Neutrophil (primary cell): Measurements from ENCODE around the gene ATRN.
A peak's percentile ranks its signal among the peaks of the same experiment; 100 is the strongest.

Experiments used
- H3K27ac ChIP-seq: fragments of 200-600 bp; sonication (generic); 2 replicates; pipeline ENCODE4 v1.5.1; 2016; ENCODE audit warnings: mild to moderate bottlenecking, moderate library complexity
- H3K27me3 ChIP-seq: fragments of 200-600 bp; sonication (generic); 2 replicates; pipeline ENCODE4 v1.6.0; 2016; ENCODE audit warnings: mild to moderate bottlenecking
- H3K36me3 ChIP-seq: fragments of 200-600 bp; sonication (generic); 2 replicates; pipeline ENCODE4 v1.5.1; 2017
- H3K4me1 ChIP-seq, 2 experiments: fragments of 200-600 bp in 1 of 2; sonication (generic) in 1 of 2; 1 replicate in 1 of 2; 2 replicates in 1 of 2; pipeline versions ENCODE4 v1.5.1 to v1.6.1; 2013 to 2016; ENCODE audit warnings: low read depth in 1 of 2, low read length in 1 of 2, mild to moderate bottlenecking in 1 of 2, moderate library complexity in 1 of 2; ENCODE audit not compliant: control insufficient read depth in 1 of 2, insufficient read depth in 1 of 2
- H3K4me3 ChIP-seq, 2 experiments: fragments of 200-600 bp in 1 of 2; sonication (generic) in 1 of 2; 1 replicate in 1 of 2; 2 replicates in 1 of 2; pipeline ENCODE4 v1.5.1; 2013 to 2016; ENCODE audit warnings: low read depth in 1 of 2, low read length in 1 of 2, mild to moderate bottlenecking in 1 of 2, moderate library complexity in 1 of 2
- H3K9me3 ChIP-seq: fragments of 200-600 bp; sonication (generic); 2 replicates; pipeline ENCODE4 v1.5.1; 2016
- TF ChIP-seq, protein P1 (sequence below): fragments of 200-600 bp; sonication (generic); IDR thresholded peaks from 2 replicates; pipeline ENCODE4 v1.5.1; 2016; ENCODE audit warnings: antibody characterized with exemption

Gene ATRN

DNA sequence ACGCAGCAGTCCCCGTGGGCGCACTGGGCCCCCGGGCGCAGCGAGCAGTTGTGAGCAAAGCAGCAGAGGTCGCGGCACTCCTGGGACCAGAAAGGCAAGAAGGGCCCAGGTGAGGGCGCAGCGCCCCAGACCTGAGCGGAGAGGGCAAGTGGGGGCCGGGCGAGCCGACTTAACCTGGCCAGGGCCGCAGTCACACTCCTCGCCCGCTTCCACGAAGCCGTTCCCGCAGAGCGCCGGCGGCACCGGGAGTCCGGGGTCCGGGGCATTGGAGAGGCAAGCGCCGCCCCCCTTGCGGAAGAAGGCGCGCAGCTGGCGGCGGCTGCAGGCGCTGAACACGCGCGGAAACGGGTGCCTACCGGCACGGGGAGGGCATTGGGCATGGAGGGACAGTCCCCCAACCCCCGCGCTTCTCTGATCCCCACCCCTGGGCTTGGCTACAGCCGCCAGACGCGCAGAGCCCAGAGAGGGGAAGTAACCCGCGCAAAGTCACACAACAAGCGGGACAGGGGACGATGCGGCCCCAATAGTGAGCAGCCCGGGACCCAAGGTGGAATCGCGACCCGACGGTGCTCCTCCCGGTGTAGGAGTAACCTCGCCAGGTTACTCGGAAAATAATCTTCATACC, 201.8 kb downstream of the ATRN start:
- H3K9me3 ChIP-seq, result no peaks in the 10 kb centered on the region
- TF ChIP-seq, protein P1, sequence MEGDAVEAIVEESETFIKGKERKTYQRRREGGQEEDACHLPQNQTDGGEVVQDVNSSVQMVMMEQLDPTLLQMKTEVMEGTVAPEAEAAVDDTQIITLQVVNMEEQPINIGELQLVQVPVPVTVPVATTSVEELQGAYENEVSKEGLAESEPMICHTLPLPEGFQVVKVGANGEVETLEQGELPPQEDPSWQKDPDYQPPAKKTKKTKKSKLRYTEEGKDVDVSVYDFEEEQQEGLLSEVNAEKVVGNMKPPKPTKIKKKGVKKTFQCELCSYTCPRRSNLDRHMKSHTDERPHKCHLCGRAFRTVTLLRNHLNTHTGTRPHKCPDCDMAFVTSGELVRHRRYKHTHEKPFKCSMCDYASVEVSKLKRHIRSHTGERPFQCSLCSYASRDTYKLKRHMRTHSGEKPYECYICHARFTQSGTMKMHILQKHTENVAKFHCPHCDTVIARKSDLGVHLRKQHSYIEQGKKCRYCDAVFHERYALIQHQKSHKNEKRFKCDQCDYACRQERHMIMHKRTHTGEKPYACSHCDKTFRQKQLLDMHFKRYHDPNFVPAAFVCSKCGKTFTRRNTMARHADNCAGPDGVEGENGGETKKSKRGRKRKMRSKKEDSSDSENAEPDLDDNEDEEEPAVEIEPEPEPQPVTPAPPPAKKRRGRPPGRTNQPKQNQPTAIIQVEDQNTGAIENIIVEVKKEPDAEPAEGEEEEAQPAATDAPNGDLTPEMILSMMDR, result no peak
- peaks cover 89% of the 10 kb centered on the region for H3K27me3 ChIP-seq
- no peaks in the 10 kb centered on the region for H3K36me3 ChIP-seq
- peak overlapping the region in 1 of 2 experiments; percentile 14 for H3K4me3 ChIP-seq
- H3K27ac ChIP-seq, result no peak overlapping the region
- H3K4me1 ChIP-seq, result peaks cover 5 to 11% of the 10 kb centered on the region in 2 experiments

DNA sequence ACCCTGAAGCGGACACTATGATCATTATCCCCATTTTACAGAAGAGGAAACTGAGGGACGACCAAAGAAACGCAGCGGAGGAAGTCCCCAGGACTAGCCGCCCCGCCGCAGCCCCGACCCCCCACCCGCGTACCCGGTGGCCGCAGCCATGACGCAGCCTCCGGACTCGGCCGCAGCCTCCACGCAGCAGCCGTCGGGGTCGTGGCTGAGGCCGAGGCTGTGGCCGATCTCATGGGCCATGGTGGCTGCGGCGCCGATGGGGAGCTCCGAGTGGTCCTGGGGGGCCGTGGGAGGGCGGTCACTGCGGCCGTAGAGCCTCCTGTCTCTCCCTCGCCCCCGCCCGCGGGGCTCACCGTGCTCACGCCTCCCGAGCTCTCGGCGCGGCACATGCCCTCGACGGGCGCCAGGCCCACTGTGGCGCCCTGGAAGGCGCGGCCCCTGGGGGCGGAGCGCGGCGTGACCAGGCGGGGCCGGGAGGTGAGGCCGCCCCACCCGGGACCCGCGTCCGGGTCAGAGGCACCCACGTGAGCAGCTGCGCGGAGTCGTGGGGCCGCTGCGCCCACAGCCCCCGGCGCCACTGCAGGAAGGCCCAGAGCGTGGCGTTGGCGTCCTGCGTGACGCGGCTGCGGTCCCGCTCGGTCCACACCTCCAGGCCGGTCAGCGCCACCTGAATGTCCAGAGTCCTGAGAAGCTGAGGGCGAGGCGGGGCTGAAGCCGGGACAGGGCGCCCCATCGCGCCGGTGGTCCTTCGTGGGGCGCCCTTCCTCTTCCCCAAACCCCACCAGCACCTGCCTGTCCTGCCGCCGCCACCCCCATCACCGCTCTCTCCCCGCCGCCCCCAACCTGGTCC, 202.6 kb downstream of the ATRN start:
- Histone ChIP-seq H3K4me3 (no peak overlapping the region), H3K36me3 (no peaks in the 10 kb centered on the region), H3K27me3 (peaks cover 96% of the 10 kb centered on the region), H3K9me3 (no peaks in the 10 kb centered on the region), H3K27ac (no peak overlapping the region), H3K4me1 (peaks cover 5 to 11% of the 10 kb centered on the region in 2 experiments)
- TF ChIP-seq, protein P1, result no peak

GRCh38 chr20:3674447-3674846, 203.6 kb downstream of the ATRN start:
- H3K4me1 ChIP-seq, result peaks cover 5 to 11% of the 10 kb centered on the region in 2 experiments
- H3K36me3 ChIP-seq, result no peaks in the 10 kb centered on the region
- TF ChIP-seq, protein P1, result no peak
- H3K4me3 ChIP-seq, result no peak overlapping the region
- H3K9me3 ChIP-seq, result no peaks in the 10 kb centered on the region
- no peak overlapping the region for H3K27ac ChIP-seq
- peaks cover 96% of the 10 kb centered on the region for H3K27me3 ChIP-seq

GRCh38 chr20:3674995-3675900, 204.4 kb downstream of the ATRN start:
- Histone ChIP-seq H3K4me3 (no peak overlapping the region), H3K4me1 (peaks cover 5 to 11% of the 10 kb centered on the region in 2 experiments), H3K27me3 (peaks cover 96% of the 10 kb centered on the region), H3K36me3 (no peaks in the 10 kb centered on the region), H3K9me3 (no peaks in the 10 kb centered on the region), H3K27ac (no peak overlapping the region)
- TF ChIP-seq, protein P1, result no peak

GRCh38 chr20:3677733-3678132, 206.9 kb downstream of the ATRN start:
- TF ChIP-seq, protein P1, result no peak
- no peak overlapping the region for H3K27ac ChIP-seq
- no peak overlapping the region for H3K4me3 ChIP-seq
- H3K9me3 ChIP-seq, result no peaks in the 10 kb centered on the region
- peaks cover 96% of the 10 kb centered on the region for H3K27me3 ChIP-seq
- peaks cover under 1 to 11% of the 10 kb centered on the region in 2 experiments for H3K4me1 ChIP-seq
- no peaks in the 10 kb centered on the region for H3K36me3 ChIP-seq
